ENCODE data around the gene RANBP17.

Gene RANBP17

GRCh38 chr5:171306781-171307591, 445.2 kb downstream of the RANBP17 start:
- no peak overlapping the region for H3K4me3 ChIP-seq (ENCODE audit: low read depth, low read length)
- no peak for DNase-seq (ENCODE audit: low read depth)
- TF ChIP-seq, protein P1, sequence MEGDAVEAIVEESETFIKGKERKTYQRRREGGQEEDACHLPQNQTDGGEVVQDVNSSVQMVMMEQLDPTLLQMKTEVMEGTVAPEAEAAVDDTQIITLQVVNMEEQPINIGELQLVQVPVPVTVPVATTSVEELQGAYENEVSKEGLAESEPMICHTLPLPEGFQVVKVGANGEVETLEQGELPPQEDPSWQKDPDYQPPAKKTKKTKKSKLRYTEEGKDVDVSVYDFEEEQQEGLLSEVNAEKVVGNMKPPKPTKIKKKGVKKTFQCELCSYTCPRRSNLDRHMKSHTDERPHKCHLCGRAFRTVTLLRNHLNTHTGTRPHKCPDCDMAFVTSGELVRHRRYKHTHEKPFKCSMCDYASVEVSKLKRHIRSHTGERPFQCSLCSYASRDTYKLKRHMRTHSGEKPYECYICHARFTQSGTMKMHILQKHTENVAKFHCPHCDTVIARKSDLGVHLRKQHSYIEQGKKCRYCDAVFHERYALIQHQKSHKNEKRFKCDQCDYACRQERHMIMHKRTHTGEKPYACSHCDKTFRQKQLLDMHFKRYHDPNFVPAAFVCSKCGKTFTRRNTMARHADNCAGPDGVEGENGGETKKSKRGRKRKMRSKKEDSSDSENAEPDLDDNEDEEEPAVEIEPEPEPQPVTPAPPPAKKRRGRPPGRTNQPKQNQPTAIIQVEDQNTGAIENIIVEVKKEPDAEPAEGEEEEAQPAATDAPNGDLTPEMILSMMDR (IDR thresholded peaks at IDR 0.05; ENCODE audit: low read depth, low read length, missing control alignments), result no peak

GRCh38 chr5:171307789-171308452, 446.1 kb downstream of the RANBP17 start:
- no peak overlapping the region for H3K4me3 ChIP-seq (ENCODE audit: low read depth, low read length)
- TF ChIP-seq, protein P1 (IDR thresholded peaks at IDR 0.05; ENCODE audit: low read depth, low read length, missing control alignments), result no peak
- DNase-seq (ENCODE audit: low read depth), result no peak

DNA sequence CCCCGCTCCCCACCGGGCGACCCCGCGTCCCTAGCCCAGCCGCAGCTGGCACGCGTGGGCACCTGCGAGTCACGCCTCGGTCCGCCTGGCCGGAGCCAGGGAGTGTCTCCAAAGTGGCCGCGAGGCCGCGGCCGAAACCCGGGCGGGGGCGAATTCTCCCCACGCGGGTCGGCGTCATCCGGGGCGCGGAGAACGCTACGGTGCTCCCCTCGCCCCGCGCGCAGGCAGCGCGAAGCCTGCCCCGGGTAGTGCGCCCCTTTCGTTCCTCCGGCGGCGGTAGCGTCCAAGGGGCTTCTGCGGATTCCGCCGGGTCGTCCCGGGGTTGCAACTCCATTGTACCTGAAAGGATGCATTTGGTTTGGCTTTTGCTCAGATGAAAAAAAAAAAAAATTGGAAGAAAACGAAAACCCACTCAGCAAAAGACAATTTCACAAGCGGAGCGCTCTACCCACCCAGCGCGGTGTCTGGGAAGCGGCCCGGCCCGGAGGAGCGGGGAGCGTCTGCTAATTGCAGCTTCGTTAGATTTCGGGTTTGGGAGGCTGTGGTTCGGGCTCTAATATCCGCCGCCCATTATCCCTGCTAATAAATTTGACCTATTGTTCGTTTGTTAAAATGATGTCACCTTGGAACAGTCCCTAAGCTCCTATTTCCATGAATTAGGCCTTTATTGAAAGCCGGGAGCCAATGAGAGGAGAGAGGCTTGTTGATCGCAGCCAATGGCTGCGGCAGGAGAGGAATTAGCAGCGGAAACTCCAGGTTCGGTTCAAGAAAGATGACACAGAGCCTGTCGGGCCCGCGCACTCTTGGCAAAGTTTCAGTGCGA, 446.8 kb downstream of the RANBP17 start, which contains the start of gene TLX3:
TLX3 (plus strand) TSS at position 796 of the 823 bp plus-strand sequence. CDS start 118 bp downstream, outside the sequence.
- DNase-seq (ENCODE audit: low read depth), result no peak
- no peak within 1 kb of the TSS for H3K4me3 ChIP-seq (ENCODE audit: low read depth, low read length)
- TF ChIP-seq, protein P1 (IDR thresholded peaks at IDR 0.05; ENCODE audit: low read depth, low read length, missing control alignments), result no peak

GRCh38 chr5:171309276-171310211, 447.7 kb downstream of the RANBP17 start:
- TF ChIP-seq, protein P1 (IDR thresholded peaks at IDR 0.05; ENCODE audit: low read depth, low read length, missing control alignments), result no peak
- H3K4me3 ChIP-seq (ENCODE audit: low read depth, low read length), result no peak overlapping the region
- no peak for DNase-seq (ENCODE audit: low read depth)

GRCh38 chr5:171310212-171310818, 448.5 kb downstream of the RANBP17 start:
- DNase-seq (ENCODE audit: low read depth), result no peak
- TF ChIP-seq, protein P1 (IDR thresholded peaks at IDR 0.05; ENCODE audit: low read depth, low read length, missing control alignments), result peak; percentile 29
- no peak overlapping the region for H3K4me3 ChIP-seq (ENCODE audit: low read depth, low read length)
